Measurements from ENCODE around the gene SYCN. TPM values are rescaled to one million over a fixed set of nuclear protein-coding genes. Genes with fewer than 3 reads are reported as not detected.

SYCN gene
- total RNA-seq (under 1 TPM in 1 of 10 donors, not detected in 9; 0.55 TPM), polyA plus RNA-seq (not detected)
- long read RNA-seq, donor 1, result 0 reads
- long read RNA-seq, donor 2, result 0 reads
- long read RNA-seq, donor 3, result 0 reads

GRCh38 chr19:39203372-39204341 is at the start of gene SYCN:
Gene SYCN (minus strand): TSS chr19:39204263. CDS start chr19:39204254, 9 bp downstream.
- Histone ChIP-seq H3K36me3 (no peaks in the 10 kb centered on the region), H3K27me3 (peaks cover 8 to 99% (median 91%) of the 10 kb centered on the region in 7 donors), H3K4me1 (no peaks in the 10 kb centered on the region), H3K9me3 (no peaks in the 10 kb centered on the region), H3K4me3 (no peak within 1 kb of the TSS), H3K27ac (no peak within 1 kb of the TSS)
- no peak for TF ChIP-seq CTCF (IDR thresholded peaks at IDR 0.05)
- DNase-seq (no peak), ATAC-seq (no peak)
- intact Hi-C loops (cut with DNase I), result no loop called here
- 19 to 20% methylated on average over 57 of the region's 57 CpGs for WGBS, 2 donors

- no peaks in the 10 kb centered on the region for H3K36me3 ChIP-seq
- intact Hi-C loops (cut with DNase I), result no loop called here
- TF ChIP-seq CTCF (IDR thresholded peaks at IDR 0.05), result no peak
- H3K4me1 ChIP-seq, result no peaks in the 10 kb centered on the region
- no peak overlapping the region for H3K4me3 ChIP-seq
- no peak for DNase-seq
- 78 to 84% methylated on average over 8 of the region's 8 CpGs for WGBS, 2 donors
- no peak overlapping the region for H3K27ac ChIP-seq
- H3K27me3 ChIP-seq, result peaks cover 6 to 82% (median 46%) of the 10 kb centered on the region in 7 donors
- peaks cover 0 to 9% (median 0%) of the 10 kb centered on the region in 11 donors for H3K9me3 ChIP-seq
- no peak for ATAC-seq
Observed at GRCh38 chr19:39253374-39254149, 49.5 kb upstream of the SYCN start.

GRCh38 chr19:39252458-39252857 is 48.4 kb upstream of the SYCN start:
- Histone ChIP-seq H3K27ac (no peak overlapping the region), H3K9me3 (peaks cover 0 to 9% (median 0%) of the 10 kb centered on the region in 11 donors), H3K27me3 (peaks cover 17 to 84% (median 54%) of the 10 kb centered on the region in 7 donors), H3K36me3 (no peaks in the 10 kb centered on the region), H3K4me3 (no peak overlapping the region), H3K4me1 (peaks cover 0 to 8% (median 4%) of the 10 kb centered on the region in 9 donors)
- DNase-seq (no peak), ATAC-seq (no peak)
- TF ChIP-seq CTCF (IDR thresholded peaks at IDR 0.05), result no peak
- intact Hi-C loops (cut with DNase I), result no loop called here
- WGBS, 2 donors, result 33 to 34% methylated on average over 3 of the region's 3 CpGs

DNA sequence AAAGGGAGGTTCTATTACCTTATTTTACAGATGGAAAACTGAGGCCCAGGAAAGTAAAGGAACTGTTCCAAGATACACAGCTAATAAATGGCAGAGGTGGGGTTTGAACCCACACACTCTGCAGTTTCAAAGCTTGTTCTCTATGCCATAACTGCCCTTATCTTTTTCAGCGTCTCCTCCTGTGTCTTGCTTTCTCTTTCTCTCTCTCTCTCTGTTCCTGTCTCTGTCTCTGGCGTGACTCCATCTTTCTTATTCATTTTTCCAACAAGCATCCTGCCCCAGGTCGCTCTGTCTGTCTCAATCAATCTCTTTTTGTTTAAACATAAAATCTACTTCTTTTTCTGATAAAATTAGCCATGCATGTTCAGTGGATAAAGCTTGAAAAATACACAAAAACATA is 47.8 kb upstream of the SYCN start:
- peaks cover 0 to 14% (median 8%) of the 10 kb centered on the region in 9 donors for H3K4me1 ChIP-seq
- no peak for ATAC-seq
- peaks cover 0 to 4% (median 0%) of the 10 kb centered on the region in 11 donors for H3K9me3 ChIP-seq
- H3K4me3 ChIP-seq, result no peak overlapping the region
- intact Hi-C loops (cut with DNase I), result no loop called here
- DNase-seq, result no peak
- 40 to 59% methylated on average over 3 of the region's 3 CpGs for WGBS, 2 donors
- H3K27ac ChIP-seq, result no peak overlapping the region
- H3K36me3 ChIP-seq, result no peaks in the 10 kb centered on the region
- no peak for TF ChIP-seq CTCF (IDR thresholded peaks at IDR 0.05)
- H3K27me3 ChIP-seq, result peaks cover 21 to 85% (median 60%) of the 10 kb centered on the region in 7 donors
